HFF-Myc (cell line): ENCODE measurements around the gene TIMMDC1.

ENCODE experiments used
- DNase-seq: peaks from one replicate; pipeline ENCODE4 v3.0.0-alpha.2; 2011; ENCODE audit warnings: low read depth; ENCODE audit errors: extremely low read depth
- H3K4me3 ChIP-seq: replicated peaks from 2 replicates; pipeline ENCODE4 v1.5.1; 2011; ENCODE audit warnings: low read depth, mild to moderate bottlenecking, control low read depth, low read length
- CTCF ChIP-seq: IDR thresholded peaks from 2 replicates; pipeline ENCODE4 v1.5.1; 2012; ENCODE audit warnings: mild to moderate bottlenecking, low read depth, low read length, control low read depth; ENCODE audit errors: missing control alignments

Gene TIMMDC1

GRCh38 chr3:119553823-119554415 is 55.6 kb downstream of the TIMMDC1 start:
- no peak for TF ChIP-seq CTCF
- no peak overlapping the region for H3K4me3 ChIP-seq
- no peak for DNase-seq

DNA sequence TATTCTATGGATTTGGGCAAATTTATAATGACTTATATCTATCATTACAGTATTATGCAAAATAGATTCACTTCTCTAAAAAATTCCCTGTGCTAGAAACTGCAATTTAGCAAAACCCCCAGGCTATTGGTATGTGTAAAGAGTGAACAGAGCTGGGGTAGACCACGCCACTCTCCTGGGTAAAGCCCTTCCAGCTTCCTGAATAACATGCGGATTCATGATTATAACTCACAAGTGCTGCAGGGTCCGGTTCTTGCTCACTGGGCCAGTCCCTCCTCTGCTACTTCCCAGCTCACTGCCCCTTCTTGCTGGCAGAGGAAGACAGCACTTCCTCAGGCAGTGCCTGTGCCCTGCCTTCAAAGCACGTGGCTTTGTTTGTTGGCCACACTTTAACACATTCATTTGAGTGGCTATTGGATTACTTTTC is 57.0 kb downstream of the TIMMDC1 start:
- TF ChIP-seq CTCF: no peak
- H3K4me3 ChIP-seq: no peak overlapping the region
- no peak for DNase-seq

DNA sequence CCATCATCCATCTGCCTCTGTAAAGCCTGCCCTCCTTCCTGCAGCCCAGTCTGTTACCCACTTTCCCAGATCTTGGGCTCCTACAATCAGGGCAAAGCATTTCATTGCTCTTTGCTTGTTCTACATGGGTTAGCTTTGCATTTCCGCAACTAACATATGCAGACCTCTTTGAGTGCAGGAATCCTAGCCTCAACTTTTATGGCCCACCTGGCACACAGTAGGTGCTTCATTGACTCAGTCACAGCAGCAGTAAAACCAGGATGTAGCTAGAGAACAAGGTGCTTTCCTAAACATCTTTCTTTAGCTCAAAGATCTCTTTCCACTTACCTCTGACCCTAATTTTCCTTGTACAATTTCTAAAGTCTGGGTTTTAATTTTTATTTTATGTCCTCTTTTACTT is 57.6 kb downstream of the TIMMDC1 start:
- no peak for DNase-seq
- H3K4me3 ChIP-seq: no peak overlapping the region
- TF ChIP-seq CTCF: no peak

- DNase-seq: no peak
- no peak for TF ChIP-seq CTCF
- no peak overlapping the region for H3K4me3 ChIP-seq
Observed at GRCh38 chr3:119557192-119557876, 59.0 kb downstream of the TIMMDC1 start.

DNA sequence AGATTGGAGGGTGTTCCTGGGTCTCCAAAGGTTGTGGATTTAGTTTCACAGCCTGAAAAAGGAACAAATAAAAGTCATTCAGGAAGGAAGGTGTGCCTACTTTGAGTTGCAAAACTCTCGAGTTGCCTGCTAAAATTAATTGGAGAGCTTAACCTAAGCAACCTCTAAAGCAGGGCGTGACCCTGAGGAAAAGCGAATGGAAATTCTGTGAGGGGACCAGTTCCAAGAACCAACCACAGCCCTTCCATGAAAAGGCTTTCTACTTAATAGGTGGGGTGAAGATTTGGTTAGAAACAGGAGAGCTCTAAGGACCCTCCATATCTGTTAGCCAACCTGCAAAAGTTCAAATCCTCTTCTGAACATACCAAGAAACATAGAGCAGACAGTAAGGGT is 59.5 kb downstream of the TIMMDC1 start:
- DNase-seq: no peak
- no peak overlapping the region for H3K4me3 ChIP-seq
- no peak for TF ChIP-seq CTCF

GRCh38 chr3:119558626-119559317 is 60.4 kb downstream of the TIMMDC1 start:
- no peak for DNase-seq
- TF ChIP-seq CTCF: no peak
- H3K4me3 ChIP-seq: no peak overlapping the region
